Retinal pigment epithelial cell (primary cell): ENCODE measurements around the gene EYS.
A peak's percentile ranks its signal among the peaks of the same experiment; 100 is the strongest.
"Not testable (repeated sequence)": the region's sequence is repeated elsewhere in the genome, so short reads cannot be mapped to it uniquely, and the experiment has no call there.

Experiments used
- DNase-seq: peaks from one replicate; pipeline ENCODE4 v3.0.0-alpha.2; 2010; ENCODE audit warnings: low read depth
- H3K4me3 ChIP-seq: 2 replicates; pipeline ENCODE4 v1.5.1; 2011; ENCODE audit warnings: mild to moderate bottlenecking, low read length, control low read depth, moderate library complexity
- TF ChIP-seq, protein P1 (sequence below): conservative IDR thresholded peaks from 2 replicates; pipeline ENCODE4 v1.5.1; 2011; ENCODE audit warnings: low read depth, low read length, control low read depth, inconsistent platforms

EYS gene

GRCh38 chr6:63888416-63888815, 1818.6 kb downstream of the EYS start:
- DNase-seq = no peak
- TF ChIP-seq, protein P1, sequence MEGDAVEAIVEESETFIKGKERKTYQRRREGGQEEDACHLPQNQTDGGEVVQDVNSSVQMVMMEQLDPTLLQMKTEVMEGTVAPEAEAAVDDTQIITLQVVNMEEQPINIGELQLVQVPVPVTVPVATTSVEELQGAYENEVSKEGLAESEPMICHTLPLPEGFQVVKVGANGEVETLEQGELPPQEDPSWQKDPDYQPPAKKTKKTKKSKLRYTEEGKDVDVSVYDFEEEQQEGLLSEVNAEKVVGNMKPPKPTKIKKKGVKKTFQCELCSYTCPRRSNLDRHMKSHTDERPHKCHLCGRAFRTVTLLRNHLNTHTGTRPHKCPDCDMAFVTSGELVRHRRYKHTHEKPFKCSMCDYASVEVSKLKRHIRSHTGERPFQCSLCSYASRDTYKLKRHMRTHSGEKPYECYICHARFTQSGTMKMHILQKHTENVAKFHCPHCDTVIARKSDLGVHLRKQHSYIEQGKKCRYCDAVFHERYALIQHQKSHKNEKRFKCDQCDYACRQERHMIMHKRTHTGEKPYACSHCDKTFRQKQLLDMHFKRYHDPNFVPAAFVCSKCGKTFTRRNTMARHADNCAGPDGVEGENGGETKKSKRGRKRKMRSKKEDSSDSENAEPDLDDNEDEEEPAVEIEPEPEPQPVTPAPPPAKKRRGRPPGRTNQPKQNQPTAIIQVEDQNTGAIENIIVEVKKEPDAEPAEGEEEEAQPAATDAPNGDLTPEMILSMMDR = no peak
- no peak overlapping the region for H3K4me3 ChIP-seq

- DNase-seq, H3K4me3 ChIP-seq: not testable (repeated sequence)
Measured at GRCh38 chr6:63887804-63888203, 1819.2 kb downstream of the EYS start.

GRCh38 chr6:63887002-63887751, 1819.8 kb downstream of the EYS start:
- TF ChIP-seq, protein P1 = no peak
- no peak overlapping the region for H3K4me3 ChIP-seq
- no peak for DNase-seq

DNA sequence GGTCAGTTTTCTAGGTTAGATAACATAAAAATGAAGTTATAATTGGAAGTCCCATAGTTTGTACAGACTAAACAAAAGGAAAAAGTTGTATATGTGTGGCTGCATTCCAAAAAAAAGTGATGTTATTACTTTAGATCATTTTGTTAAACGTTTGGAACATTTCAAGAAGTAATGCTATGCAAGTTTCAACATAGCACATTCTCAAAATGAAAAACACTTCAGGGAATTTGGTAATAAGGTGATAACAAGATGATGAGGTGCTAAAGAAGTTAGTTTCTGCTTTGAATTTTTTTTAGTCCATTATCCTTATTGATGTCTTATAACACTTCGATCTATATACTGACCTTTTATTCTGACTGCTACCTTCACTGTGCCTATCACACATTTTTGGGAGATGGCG, 1820.7 kb downstream of the EYS start:
- no peak overlapping the region for H3K4me3 ChIP-seq
- TF ChIP-seq, protein P1 = no peak
- DNase-seq = no peak

DNA sequence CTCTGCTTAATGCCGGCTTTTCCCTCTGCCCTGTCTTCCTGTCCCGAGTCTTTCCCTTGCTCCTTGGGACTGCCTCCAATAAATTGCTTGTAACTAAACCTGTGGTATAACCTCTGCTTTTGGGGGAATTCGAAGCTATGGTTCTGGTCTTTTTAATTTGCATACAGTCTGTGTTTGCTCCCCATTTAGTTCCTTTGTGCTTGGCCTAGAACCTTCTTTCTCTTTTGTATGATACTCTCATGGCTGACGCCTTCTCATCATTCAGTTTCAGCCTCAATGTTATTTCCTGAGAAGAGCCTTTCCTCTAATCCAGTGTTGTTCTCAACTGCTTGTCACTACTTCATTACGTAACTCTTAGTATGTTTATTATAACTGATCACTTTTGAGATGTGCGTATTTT, 1823.4 kb downstream of the EYS start:
- no peak for DNase-seq
- no peak overlapping the region for H3K4me3 ChIP-seq
- TF ChIP-seq, protein P1 = no peak

GRCh38 chr6:63882208-63882607, 1824.8 kb downstream of the EYS start:
- TF ChIP-seq, protein P1 = peak; percentile 35
- no peak overlapping the region for H3K4me3 ChIP-seq
- no peak for DNase-seq

- no peak overlapping the region for H3K4me3 ChIP-seq
- TF ChIP-seq, protein P1 = no peak
- DNase-seq = no peak
Measured at GRCh38 chr6:63881791-63882190, 1825.2 kb downstream of the EYS start.
